Measurements from ENCODE around the gene TTC39C. TPM values are rescaled to one million over a fixed set of nuclear protein-coding genes. Genes with fewer than 3 reads are reported as not detected.

Gene TTC39C
- total RNA-seq, 2 experiments from 2014 or later, result 31.4 to 47.0 TPM

DNA sequence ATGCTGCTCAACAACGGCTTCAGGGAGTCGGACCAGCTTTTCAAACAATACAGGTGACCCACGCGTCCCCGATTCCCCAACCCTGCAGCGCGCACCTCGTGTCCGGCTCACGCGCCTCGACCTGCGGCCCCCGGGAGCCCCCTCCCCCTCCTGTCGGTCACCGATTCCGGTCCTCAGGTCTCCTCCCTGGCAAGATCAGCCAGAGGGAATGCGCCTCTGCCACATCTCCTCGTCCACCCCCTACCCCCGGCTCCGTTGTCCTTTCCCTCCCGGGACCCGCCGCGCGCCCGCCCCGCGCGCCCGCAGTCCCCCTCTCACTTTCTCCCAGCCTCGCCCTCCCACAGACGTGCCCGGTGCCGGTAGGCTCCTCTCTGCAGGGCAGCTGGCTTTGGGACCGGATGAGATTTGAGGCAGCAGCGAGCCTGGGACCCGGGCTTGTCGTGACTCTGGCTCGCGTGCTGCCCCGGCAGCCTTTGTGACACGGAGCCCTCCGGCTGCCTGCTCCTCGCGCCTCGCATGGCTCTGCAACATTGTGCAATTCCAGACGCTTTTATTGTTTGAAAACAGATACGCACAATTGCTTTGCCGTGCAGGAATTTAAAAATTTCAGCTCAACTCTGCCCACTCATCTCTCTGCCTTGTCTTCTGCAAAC, 558 bp downstream of the TTC39C start:
- Histone ChIP-seq H3K4me3 (ENCODE audit: low read depth, low read length, poor library complexity, severe bottlenecking) (peak overlapping the region; percentile 86), H3K4me1 (ENCODE audit: insufficient read depth, low read length, poor library complexity, severe bottlenecking) (peaks cover 81% of the 10 kb centered on the region), H3K4me2 (ENCODE audit: low read length) (peak overlapping the region; percentile 82), H3K79me2 (ENCODE audit: insufficient read depth, low read depth, low read length) (peaks cover 41% of the 10 kb centered on the region), H2AFZ (ENCODE audit: low read length) (peak overlapping the region; percentile 68; the same call in 1 of the 2 replicates), H3K9me2 (ENCODE audit: insufficient read depth, low read length) (no peaks in the 10 kb centered on the region), H3K27ac (ENCODE audit: low read depth, low read length, poor library complexity, severe bottlenecking) (peak overlapping the region; percentile 55), H3K36me3 (ENCODE audit: insufficient read depth, low read length) (peaks cover 5% of the 10 kb centered on the region; the same call in 1 of the 2 replicates), H3K9me3 (ENCODE audit: low read length) (no peaks in the 10 kb centered on the region), H4K20me1 (ENCODE audit: insufficient read depth, low read length) (peaks cover 17% of the 10 kb centered on the region)
- ChIA-PET CTCF (ENCODE audit: unreplicated experiment) (interaction anchor here (0.9 kb wide), 1 partner anchor 55 kb away, joined by 4 read pairs; no protein-coding TSS in a partner anchor), POLR2A (interaction anchor here (0.6 to 1.0 kb wide), 2 partner anchors 16 to 155 kb away, joined by 3 to 7 read pairs; no protein-coding TSS in a partner anchor)
- BruUV-seq (replicated peaks), result no TSS peak
- peak; percentile 69 for DNase-seq (ENCODE audit: low spot score)
- intact Hi-C loops (cut with micrococcal nuclease; ENCODE audit: unreplicated experiment), result loop anchor here (5.0 to 10.0 kb wide), 4 partner anchors 477 to 910 kb away; partner anchors contain the start of gene RMC1
- TF ChIP-seq EZH2phosphoT487 (IDR thresholded peaks at IDR 0.05; ENCODE audit: borderline replicate concordance, low read depth, low read length), result no peak
- TF ChIP-seq, protein P1, sequence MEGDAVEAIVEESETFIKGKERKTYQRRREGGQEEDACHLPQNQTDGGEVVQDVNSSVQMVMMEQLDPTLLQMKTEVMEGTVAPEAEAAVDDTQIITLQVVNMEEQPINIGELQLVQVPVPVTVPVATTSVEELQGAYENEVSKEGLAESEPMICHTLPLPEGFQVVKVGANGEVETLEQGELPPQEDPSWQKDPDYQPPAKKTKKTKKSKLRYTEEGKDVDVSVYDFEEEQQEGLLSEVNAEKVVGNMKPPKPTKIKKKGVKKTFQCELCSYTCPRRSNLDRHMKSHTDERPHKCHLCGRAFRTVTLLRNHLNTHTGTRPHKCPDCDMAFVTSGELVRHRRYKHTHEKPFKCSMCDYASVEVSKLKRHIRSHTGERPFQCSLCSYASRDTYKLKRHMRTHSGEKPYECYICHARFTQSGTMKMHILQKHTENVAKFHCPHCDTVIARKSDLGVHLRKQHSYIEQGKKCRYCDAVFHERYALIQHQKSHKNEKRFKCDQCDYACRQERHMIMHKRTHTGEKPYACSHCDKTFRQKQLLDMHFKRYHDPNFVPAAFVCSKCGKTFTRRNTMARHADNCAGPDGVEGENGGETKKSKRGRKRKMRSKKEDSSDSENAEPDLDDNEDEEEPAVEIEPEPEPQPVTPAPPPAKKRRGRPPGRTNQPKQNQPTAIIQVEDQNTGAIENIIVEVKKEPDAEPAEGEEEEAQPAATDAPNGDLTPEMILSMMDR (conservative IDR thresholded peaks at IDR 0.05; ENCODE audit: low read length), result no peak

GRCh38 chr18:24015639-24016631, 1.4 kb downstream of the TTC39C start:
- Histone ChIP-seq H3K79me2 (ENCODE audit: insufficient read depth, low read depth, low read length) (peaks cover 49% of the 10 kb centered on the region), H3K9me3 (ENCODE audit: low read length) (no peaks in the 10 kb centered on the region), H3K9me2 (ENCODE audit: insufficient read depth, low read length) (no peaks in the 10 kb centered on the region), H2AFZ (ENCODE audit: low read length) (no peak overlapping the region; the same call in 1 of the 2 replicates), H3K4me1 (ENCODE audit: insufficient read depth, low read length, poor library complexity, severe bottlenecking) (peaks cover 81% of the 10 kb centered on the region), H3K4me2 (ENCODE audit: low read length) (peak overlapping the region; percentile 82), H3K4me3 (ENCODE audit: low read depth, low read length, poor library complexity, severe bottlenecking) (peak overlapping the region; percentile 86), H3K36me3 (ENCODE audit: insufficient read depth, low read length) (peaks cover 13% of the 10 kb centered on the region; the same call in 1 of the 2 replicates), H4K20me1 (ENCODE audit: insufficient read depth, low read length) (peaks cover 25% of the 10 kb centered on the region), H3K27ac (ENCODE audit: low read depth, low read length, poor library complexity, severe bottlenecking) (peak overlapping the region; percentile 55)
- TSS peak; percentile 70 for BruUV-seq (replicated peaks)
- POLR2A ChIA-PET, result interaction anchor here (0.5 to 1.0 kb wide), 3 partner anchors 17 to 156 kb away, joined by 3 to 7 read pairs (median 3); no protein-coding TSS in a partner anchor
- TF ChIP-seq, protein P1 (conservative IDR thresholded peaks at IDR 0.05; ENCODE audit: low read length), result no peak
- TF ChIP-seq EZH2phosphoT487 (IDR thresholded peaks at IDR 0.05; ENCODE audit: borderline replicate concordance, low read depth, low read length), result no peak
- intact Hi-C loops (cut with micrococcal nuclease; ENCODE audit: unreplicated experiment), result loop anchor here (10.0 kb wide), 1 partner anchor 909 kb away; no protein-coding TSS in a partner anchor
- DNase-seq (ENCODE audit: low spot score), result no peak
- CTCF ChIA-PET (ENCODE audit: unreplicated experiment), result interaction anchor here (0.9 kb wide), 1 partner anchor 54 kb away, joined by 4 read pairs; no protein-coding TSS in a partner anchor
